ENCODE data around the gene BTNL3. TPM values are rescaled to one million over a fixed set of nuclear protein-coding genes. Genes with fewer than 3 reads are reported as not detected.
A peak's percentile ranks its signal among the peaks of the same experiment; 100 is the strongest.
"Not testable (repeated sequence)": the region's sequence is repeated elsewhere in the genome, so short reads cannot be mapped to it uniquely, and the experiment has no call there.

The BTNL3 gene
- total and polyA plus RNA-seq, 8 donors: 0.31 to 10.5 (median 0.60) TPM; not detected in 2

DNA sequence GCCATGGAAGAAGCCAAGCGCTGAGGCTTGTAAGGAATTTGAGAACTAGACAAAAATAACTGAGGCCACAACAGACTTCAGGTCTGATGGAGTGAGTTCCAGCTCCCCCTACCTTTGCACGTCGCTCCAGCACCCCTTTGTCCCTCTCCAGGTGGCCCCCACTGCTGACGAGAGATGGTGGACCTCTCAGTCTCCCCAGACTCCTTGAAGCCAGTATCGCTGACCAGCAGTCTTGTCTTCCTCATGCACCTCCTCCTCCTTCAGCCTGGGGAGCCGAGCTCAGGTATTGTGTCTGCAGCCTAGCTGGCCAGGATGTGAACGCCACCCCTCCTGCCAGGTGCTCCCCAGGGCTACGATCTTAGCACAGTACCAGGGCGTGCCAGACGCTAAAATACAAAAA is 56.7 kb downstream of the BTNL3 start:
- Histone ChIP-seq H3K4me3 (no peak overlapping the region), H3K27me3 (peaks cover 4 to 86% (median 33%) of the 10 kb centered on the region in 3 donors), H3K27ac (peak overlapping the region in 2 of 5 donors; percentile 47 to 50), H3K9me3 (no peaks in the 10 kb centered on the region), H3K36me3 (no peaks in the 10 kb centered on the region), H3K4me1 (no peaks in the 10 kb centered on the region)
- TF ChIP-seq, protein P1, sequence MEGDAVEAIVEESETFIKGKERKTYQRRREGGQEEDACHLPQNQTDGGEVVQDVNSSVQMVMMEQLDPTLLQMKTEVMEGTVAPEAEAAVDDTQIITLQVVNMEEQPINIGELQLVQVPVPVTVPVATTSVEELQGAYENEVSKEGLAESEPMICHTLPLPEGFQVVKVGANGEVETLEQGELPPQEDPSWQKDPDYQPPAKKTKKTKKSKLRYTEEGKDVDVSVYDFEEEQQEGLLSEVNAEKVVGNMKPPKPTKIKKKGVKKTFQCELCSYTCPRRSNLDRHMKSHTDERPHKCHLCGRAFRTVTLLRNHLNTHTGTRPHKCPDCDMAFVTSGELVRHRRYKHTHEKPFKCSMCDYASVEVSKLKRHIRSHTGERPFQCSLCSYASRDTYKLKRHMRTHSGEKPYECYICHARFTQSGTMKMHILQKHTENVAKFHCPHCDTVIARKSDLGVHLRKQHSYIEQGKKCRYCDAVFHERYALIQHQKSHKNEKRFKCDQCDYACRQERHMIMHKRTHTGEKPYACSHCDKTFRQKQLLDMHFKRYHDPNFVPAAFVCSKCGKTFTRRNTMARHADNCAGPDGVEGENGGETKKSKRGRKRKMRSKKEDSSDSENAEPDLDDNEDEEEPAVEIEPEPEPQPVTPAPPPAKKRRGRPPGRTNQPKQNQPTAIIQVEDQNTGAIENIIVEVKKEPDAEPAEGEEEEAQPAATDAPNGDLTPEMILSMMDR (IDR thresholded peaks at IDR 0.05): no peak
- TF ChIP-seq EP300 (IDR thresholded peaks at IDR 0.05) (no peak), POLR2AphosphoS5 (IDR thresholded peaks at IDR 0.05) (no peak), POLR2A (IDR thresholded peaks at IDR 0.05) (no peak)
- DNase-seq: no peak
- WGBS, 5 donors: 43 to 62% (median 45%) methylated on average over 10 of the region's 10 CpGs
- intact Hi-C loops (cut with DNase I; ENCODE audit: low total_unique reads): no loop called here

DNA sequence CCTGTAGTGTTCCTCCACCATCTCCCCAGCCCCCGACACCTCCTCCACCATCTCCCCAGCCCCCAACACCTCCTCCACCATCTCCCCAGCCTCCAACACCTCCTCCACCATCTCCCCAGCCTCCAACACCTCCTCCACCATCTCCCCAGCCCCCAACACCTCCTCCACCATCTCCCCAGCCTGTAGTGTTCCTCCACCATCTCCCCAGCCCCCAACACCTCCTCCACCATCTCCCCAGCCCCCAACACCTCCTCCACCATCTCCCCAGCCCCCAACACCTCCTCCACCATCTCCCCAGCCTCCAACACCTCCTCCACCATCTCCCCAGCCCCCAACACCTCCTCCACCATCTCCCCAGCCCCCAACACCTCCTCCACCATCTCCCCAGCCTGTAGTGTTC is 57.2 kb downstream of the BTNL3 start:
- H3K27ac ChIP-seq; H3K4me3 ChIP-seq; H3K9me3 ChIP-seq; DNase-seq; H3K4me1 ChIP-seq; H3K36me3 ChIP-seq; intact Hi-C loops (cut with DNase I; ENCODE audit: low total_unique reads): not testable (repeated sequence)
- WGBS, 5 donors: 14 to 38% (median 26%) methylated on average over 1 of the region's 1 CpG; no CpG with 5 or more reads in 1 of the 5 donors
- peaks cover 4 to 86% (median 38%) of the 10 kb centered on the region in 3 donors for H3K27me3 ChIP-seq

DNA sequence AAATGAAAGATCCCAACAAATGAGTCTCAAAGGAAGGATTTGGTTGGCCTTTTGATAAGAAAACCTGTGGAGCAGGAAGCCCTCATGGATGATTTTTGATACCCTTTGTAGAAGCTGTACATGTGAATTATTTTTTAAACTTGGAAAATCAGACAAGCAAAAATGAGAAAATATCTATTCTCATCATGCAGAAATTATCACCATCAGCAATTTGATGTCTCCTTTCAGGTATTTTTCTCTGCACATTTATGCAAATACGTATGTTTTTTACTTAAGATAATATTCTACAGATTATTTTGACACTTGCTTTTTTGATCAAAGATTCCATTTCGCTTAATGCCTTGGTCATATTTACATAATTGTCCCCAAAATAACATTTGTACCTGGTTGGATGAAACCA is 58.6 kb downstream of the BTNL3 start:
- WGBS, 5 donors: 76 to 87% (median 82%) methylated on average over 2 of the region's 2 CpGs
- no peaks in the 10 kb centered on the region for H3K9me3 ChIP-seq
- intact Hi-C loops (cut with DNase I; ENCODE audit: low total_unique reads): no loop called here
- H3K27ac ChIP-seq: no peak overlapping the region
- H3K36me3 ChIP-seq: no peaks in the 10 kb centered on the region
- no peak overlapping the region for H3K4me3 ChIP-seq
- H3K27me3 ChIP-seq: peaks cover 4 to 95% (median 48%) of the 10 kb centered on the region in 3 donors
- DNase-seq: no peak
- TF ChIP-seq POLR2AphosphoS5 (IDR thresholded peaks at IDR 0.05): no peak
- no peak for TF ChIP-seq EP300 (IDR thresholded peaks at IDR 0.05)
- TF ChIP-seq, protein P1 (IDR thresholded peaks at IDR 0.05): no peak
- TF ChIP-seq POLR2A (IDR thresholded peaks at IDR 0.05): no peak
- H3K4me1 ChIP-seq: peaks cover 3 to 8% (median 8%) of the 10 kb centered on the region in 4 donors

DNA sequence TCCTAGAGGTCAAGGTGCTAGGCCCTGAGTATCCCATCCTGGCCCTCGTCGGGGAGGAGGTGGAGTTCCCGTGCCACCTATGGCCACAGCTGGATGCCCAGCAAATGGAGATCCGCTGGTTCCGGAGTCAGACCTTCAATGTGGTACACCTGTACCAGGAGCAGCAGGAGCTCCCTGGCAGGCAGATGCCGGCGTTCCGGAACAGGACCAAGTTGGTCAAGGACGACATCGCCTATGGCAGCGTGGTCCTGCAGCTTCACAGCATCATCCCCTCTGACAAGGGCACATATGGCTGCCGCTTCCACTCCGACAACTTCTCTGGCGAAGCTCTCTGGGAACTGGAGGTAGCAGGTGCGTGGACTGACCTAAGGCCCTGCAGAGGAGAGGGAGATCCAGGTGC is 59.3 kb downstream of the BTNL3 start:
- no peaks in the 10 kb centered on the region for H3K36me3 ChIP-seq
- no peaks in the 10 kb centered on the region for H3K9me3 ChIP-seq
- H3K4me3 ChIP-seq: no peak overlapping the region
- peaks cover 9 to 14% (median 13%) of the 10 kb centered on the region in 4 donors for H3K4me1 ChIP-seq
- TF ChIP-seq, protein P1 (IDR thresholded peaks at IDR 0.05): no peak
- TF ChIP-seq EP300 (IDR thresholded peaks at IDR 0.05): no peak
- TF ChIP-seq POLR2AphosphoS5 (IDR thresholded peaks at IDR 0.05): no peak
- TF ChIP-seq POLR2A (IDR thresholded peaks at IDR 0.05): no peak
- no peak overlapping the region for H3K27ac ChIP-seq
- WGBS, 5 donors: 90 to 94% (median 93%) methylated on average over 11 to 15 of the region's 15 CpGs
- intact Hi-C loops (cut with DNase I; ENCODE audit: low total_unique reads): no loop called here
- peaks cover 4 to 95% (median 48%) of the 10 kb centered on the region in 3 donors for H3K27me3 ChIP-seq
- no peak for DNase-seq

DNA sequence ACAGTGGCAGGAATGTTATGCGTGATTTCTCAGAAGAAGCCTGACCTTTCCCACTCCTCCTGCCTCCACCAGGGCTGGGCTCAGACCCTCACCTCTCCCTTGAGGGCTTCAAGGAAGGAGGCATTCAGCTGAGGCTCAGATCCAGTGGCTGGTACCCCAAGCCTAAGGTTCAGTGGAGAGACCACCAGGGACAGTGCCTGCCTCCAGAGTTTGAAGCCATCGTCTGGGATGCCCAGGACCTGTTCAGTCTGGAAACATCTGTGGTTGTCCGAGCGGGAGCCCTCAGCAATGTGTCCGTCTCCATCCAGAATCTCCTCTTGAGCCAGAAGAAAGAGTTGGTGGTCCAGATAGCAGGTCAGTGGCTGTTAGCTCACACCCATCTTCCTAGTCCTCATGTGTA is 61.4 kb downstream of the BTNL3 start:
- H3K4me3 ChIP-seq: no peak overlapping the region
- DNase-seq: no peak
- 72 to 93% (median 88%) methylated on average over 4 to 5 of the region's 5 CpGs for WGBS, 5 donors
- intact Hi-C loops (cut with DNase I; ENCODE audit: low total_unique reads): no loop called here
- no peak overlapping the region for H3K27ac ChIP-seq
- no peaks in the 10 kb centered on the region for H3K9me3 ChIP-seq
- H3K4me1 ChIP-seq: peaks cover 18 to 27% (median 24%) of the 10 kb centered on the region in 4 donors
- no peaks in the 10 kb centered on the region for H3K36me3 ChIP-seq
- H3K27me3 ChIP-seq: peaks cover 4 to 96% (median 69%) of the 10 kb centered on the region in 3 donors
- no peak for TF ChIP-seq POLR2AphosphoS5 (IDR thresholded peaks at IDR 0.05)
- TF ChIP-seq, protein P1 (IDR thresholded peaks at IDR 0.05): no peak
- no peak for TF ChIP-seq POLR2A (IDR thresholded peaks at IDR 0.05)
- no peak for TF ChIP-seq EP300 (IDR thresholded peaks at IDR 0.05)

Data from stomach (tissue), 9 donors.